Stimulated activated CD4-positive, alpha-beta T cell treated with anti-CD3 and anti-CD28 coated beads, TNF-alpha, amount 100 ng/mL, for 48 hours (primary cell): ENCODE data around the gene GAGE12G.
"Not testable (repeated sequence)": the region's sequence is repeated elsewhere in the genome, so short reads cannot be mapped to it uniquely, and the experiment has no call there.

ENCODE experiments used
- DNase-seq, 3 donors: peaks; one replicate each; pipeline ENCODE4 v3.0.0-alpha.2; 2020; ENCODE audit warnings: low read depth in 3 of 3

The GAGE12G gene, protein sequence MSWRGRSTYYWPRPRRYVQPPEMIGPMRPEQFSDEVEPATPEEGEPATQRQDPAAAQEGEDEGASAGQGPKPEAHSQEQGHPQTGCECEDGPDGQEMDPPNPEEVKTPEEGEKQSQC

DNA sequence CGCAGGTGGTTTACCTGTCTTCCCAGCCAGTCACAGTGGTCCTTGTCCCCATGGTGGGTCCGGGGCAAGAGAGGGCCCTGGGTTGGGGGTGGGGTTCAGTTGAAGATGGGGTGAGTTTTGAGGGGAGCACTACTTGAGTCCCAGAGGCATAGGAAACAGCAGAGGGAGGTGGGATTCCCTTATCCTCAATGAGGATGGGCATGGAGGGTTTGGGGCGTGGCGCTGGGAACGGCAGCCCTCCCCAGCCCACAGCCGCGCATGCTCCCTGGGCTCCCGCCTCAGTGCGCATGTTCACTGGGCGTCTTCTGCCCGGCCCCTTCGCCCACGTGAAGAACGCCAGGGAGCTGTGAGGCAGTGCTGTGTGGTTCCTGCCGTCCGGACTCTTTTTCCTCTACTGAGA is at the start of gene GAGE12G:
Gene GAGE12G, plus strand, starts transcription at position 301 of the 400 bp plus-strand sequence. CDS start 1,155 bp downstream, outside the sequence.
- not testable (repeated sequence) for DNase-seq

DNA sequence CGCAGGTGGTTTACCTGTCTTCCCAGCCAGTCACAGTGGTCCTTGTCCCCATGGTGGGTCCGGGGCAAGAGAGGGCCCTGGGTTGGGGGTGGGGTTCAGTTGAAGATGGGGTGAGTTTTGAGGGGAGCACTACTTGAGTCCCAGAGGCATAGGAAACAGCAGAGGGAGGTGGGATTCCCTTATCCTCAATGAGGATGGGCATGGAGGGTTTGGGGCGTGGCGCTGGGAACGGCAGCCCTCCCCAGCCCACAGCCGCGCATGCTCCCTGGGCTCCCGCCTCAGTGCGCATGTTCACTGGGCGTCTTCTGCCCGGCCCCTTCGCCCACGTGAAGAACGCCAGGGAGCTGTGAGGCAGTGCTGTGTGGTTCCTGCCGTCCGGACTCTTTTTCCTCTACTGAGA is 38.3 kb upstream of the GAGE12G start, which contains the start of gene GAGE12C:
Gene GAGE12C, plus strand, starts transcription at position 301 of the 400 bp plus-strand sequence. CDS start 1,155 bp downstream, outside the sequence.
- DNase-seq = not testable (repeated sequence)

DNA sequence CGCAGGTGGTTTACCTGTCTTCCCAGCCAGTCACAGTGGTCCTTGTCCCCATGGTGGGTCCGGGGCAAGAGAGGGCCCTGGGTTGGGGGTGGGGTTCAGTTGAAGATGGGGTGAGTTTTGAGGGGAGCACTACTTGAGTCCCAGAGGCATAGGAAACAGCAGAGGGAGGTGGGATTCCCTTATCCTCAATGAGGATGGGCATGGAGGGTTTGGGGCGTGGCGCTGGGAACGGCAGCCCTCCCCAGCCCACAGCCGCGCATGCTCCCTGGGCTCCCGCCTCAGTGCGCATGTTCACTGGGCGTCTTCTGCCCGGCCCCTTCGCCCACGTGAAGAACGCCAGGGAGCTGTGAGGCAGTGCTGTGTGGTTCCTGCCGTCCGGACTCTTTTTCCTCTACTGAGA is 28.8 kb upstream of the GAGE12G start, which contains the start of gene GAGE12D:
Gene GAGE12D, plus strand, starts transcription at position 301 of the 400 bp plus-strand sequence. CDS start 1,155 bp downstream, outside the sequence.
- DNase-seq = not testable (repeated sequence)

DNA sequence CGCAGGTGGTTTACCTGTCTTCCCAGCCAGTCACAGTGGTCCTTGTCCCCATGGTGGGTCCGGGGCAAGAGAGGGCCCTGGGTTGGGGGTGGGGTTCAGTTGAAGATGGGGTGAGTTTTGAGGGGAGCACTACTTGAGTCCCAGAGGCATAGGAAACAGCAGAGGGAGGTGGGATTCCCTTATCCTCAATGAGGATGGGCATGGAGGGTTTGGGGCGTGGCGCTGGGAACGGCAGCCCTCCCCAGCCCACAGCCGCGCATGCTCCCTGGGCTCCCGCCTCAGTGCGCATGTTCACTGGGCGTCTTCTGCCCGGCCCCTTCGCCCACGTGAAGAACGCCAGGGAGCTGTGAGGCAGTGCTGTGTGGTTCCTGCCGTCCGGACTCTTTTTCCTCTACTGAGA is 19.2 kb upstream of the GAGE12G start, which contains the start of gene GAGE12E:
Gene GAGE12E, plus strand, starts transcription at position 301 of the 400 bp plus-strand sequence. CDS start 1,155 bp downstream, outside the sequence.
- DNase-seq = not testable (repeated sequence)

DNA sequence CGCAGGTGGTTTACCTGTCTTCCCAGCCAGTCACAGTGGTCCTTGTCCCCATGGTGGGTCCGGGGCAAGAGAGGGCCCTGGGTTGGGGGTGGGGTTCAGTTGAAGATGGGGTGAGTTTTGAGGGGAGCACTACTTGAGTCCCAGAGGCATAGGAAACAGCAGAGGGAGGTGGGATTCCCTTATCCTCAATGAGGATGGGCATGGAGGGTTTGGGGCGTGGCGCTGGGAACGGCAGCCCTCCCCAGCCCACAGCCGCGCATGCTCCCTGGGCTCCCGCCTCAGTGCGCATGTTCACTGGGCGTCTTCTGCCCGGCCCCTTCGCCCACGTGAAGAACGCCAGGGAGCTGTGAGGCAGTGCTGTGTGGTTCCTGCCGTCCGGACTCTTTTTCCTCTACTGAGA is 9.7 kb upstream of the GAGE12G start, which contains the start of gene GAGE12F:
Gene GAGE12F, plus strand, starts transcription at position 301 of the 400 bp plus-strand sequence. CDS start 1,155 bp downstream, outside the sequence.
- DNase-seq = not testable (repeated sequence)

DNA sequence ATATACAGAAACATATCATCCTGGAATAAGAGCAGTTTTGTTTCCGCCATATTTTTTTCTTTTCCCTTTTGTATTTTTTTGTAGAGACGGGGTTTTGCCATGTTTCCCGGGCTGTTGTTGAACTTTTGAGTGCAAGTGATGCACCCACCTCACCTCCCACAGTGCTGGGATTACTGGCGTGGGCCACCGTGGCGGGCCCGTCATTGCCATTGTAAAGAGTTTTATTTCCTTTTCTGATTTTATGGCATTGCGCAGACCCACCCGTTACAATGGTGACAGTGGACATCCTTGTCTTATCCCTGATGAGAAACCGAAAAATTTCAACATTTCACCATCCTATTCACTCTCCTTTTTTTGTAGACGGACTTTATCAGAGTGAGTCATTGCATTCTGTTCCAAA is 1.5 kb upstream of the GAGE12G start:
- not testable (repeated sequence) for DNase-seq

DNA sequence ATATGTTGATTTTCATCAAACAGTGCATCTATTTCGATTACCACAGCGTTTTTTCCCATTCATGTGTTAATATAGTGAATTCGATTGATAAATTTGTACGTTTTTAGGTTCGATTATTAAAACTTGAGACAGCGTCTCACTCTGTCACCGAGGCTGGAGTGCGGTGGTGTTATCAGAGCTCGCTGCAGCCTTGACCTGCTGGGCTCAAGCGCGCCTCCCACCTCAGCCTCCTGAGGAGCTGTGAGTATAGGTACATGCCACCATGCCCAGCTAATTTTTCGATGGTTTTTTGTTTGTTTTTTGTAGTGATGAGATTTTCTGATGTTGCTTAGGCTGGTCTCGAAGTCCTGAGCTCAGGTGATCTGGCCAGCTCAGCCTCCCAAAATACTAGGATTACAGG is 1.0 kb upstream of the GAGE12G start:
- not testable (repeated sequence) for DNase-seq

DNA sequence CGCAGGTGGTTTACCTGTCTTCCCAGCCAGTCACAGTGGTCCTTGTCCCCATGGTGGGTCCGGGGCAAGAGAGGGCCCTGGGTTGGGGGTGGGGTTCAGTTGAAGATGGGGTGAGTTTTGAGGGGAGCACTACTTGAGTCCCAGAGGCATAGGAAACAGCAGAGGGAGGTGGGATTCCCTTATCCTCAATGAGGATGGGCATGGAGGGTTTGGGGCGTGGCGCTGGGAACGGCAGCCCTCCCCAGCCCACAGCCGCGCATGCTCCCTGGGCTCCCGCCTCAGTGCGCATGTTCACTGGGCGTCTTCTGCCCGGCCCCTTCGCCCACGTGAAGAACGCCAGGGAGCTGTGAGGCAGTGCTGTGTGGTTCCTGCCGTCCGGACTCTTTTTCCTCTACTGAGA is 9.4 kb downstream of the GAGE12G start, which contains the start of gene GAGE12H:
Gene GAGE12H, plus strand, starts transcription at position 301 of the 400 bp plus-strand sequence. CDS start 1,155 bp downstream, outside the sequence.
- DNase-seq = not testable (repeated sequence)

DNA sequence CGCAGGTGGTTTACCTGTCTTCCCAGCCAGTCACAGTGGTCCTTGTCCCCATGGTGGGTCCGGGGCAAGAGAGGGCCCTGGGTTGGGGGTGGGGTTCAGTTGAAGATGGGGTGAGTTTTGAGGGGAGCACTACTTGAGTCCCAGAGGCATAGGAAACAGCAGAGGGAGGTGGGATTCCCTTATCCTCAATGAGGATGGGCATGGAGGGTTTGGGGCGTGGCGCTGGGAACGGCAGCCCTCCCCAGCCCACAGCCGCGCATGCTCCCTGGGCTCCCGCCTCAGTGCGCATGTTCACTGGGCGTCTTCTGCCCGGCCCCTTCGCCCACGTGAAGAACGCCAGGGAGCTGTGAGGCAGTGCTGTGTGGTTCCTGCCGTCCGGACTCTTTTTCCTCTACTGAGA is 19.0 kb downstream of the GAGE12G start, which contains the start of gene GAGE2A:
Gene GAGE2A, plus strand, starts transcription at position 301 of the 400 bp plus-strand sequence. CDS start 1,155 bp downstream, outside the sequence.
- DNase-seq = not testable (repeated sequence)

DNA sequence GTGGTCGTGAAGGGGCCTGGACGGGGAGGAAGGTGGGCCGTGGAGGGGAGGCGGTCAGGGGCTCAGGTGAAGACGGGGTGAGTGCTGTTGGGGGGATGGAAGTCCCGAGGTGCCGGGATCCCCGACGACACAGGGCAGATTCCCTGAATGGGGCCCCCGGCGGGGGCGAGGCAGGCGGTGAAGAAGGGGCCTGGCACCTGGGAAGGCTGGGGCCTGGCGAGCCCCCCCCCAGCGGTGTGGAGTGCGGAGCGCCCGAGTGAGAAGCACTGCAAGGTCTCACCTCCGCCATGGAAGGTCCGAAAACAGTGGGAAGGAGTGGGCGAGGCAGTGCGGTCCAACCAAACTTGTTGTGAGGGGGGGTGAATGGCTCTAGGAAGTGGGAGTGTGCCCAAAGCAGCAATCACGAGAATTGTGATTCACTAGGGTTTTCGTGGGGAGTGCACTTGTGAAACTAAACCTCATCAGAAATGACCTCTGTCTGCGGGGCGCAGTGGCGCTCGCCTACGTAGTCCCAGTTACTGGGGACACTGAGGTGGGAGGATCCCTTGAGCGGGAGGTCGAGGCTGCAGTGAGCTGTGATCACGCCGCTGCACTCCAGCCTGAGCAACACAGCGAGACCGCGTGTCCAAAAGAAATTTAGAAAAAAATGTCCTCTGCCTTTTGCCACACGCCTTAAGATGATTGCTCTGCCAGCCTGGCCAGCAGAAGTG is 19.7 kb downstream of the GAGE12G start:
- not testable (repeated sequence) for DNase-seq

DNA sequence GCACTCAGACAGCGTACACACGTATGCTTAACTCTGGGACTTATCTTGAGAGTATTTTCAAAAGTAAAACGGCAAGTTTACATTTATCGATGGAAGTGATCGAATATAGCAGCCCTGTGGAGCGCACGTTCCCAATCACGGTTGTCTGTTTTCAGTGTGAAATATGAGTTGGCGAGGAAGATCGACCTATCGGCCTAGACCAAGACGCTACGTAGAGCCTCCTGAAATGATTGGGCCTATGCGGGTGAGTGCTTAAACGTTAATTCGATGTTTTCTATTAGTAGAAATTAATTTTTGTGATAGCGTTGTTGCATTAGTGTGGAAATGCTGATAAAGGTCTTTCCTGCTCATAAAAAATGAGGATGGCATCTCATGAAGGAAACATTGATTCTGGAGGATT is 20.3 kb downstream of the GAGE12G start:
- DNase-seq = not testable (repeated sequence)

DNA sequence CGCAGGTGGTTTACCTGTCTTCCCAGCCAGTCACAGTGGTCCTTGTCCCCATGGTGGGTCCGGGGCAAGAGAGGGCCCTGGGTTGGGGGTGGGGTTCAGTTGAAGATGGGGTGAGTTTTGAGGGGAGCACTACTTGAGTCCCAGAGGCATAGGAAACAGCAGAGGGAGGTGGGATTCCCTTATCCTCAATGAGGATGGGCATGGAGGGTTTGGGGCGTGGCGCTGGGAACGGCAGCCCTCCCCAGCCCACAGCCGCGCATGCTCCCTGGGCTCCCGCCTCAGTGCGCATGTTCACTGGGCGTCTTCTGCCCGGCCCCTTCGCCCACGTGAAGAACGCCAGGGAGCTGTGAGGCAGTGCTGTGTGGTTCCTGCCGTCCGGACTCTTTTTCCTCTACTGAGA is 28.5 kb downstream of the GAGE12G start, which contains the start of gene GAGE1:
Gene GAGE1, plus strand, starts transcription at position 301 of the 400 bp plus-strand sequence. CDS start 1,155 bp downstream, outside the sequence.
- DNase-seq = not testable (repeated sequence)

DNA sequence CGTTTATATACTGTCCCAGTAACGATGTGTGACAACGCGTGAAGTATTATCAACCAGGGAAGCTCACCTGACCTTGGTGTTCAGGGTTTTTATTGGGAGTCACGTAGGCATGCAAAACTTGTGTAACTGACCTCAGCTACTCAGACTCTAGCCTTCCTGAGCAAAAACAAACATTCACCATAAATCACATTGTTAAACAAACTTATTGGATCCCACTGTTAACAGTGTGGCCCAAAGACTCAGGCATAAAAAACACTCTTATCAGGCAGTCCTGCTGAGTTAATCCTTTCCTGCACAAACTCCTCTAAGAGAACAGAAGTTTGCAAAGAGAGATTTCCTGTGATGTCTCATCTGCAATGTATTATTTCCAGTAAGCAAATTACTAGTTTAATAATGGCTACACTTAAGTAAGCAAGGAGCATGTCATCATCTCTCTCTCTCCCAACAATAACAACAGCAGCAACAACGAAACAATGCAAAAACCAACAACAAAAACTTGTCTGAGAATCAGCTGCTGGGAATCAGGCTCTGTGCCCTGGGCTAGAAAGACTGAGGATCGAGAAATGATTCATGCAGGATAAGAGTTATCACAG is 40.6 kb downstream of the GAGE12G start:
- no peak for DNase-seq

DNA sequence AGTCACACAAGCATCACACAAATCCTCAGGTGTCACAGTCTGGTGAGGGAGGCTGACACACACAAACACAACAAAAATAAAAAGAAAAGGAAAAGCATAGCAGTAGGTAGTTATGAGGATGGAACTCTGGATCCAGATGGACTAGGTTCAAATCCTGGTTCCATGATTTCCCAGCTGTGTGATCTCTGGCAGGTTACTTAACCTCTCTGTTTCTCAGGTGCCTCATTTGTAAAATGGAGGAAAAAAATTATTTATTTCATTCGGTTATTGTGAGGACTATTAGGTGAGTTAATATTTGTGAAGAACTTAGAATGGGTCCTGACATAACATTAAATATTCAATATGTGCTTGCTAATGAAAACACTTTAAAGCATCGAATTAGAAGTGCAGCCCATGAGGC is 48.4 kb downstream of the GAGE12G start:
- no peak for DNase-seq
